Mesenteric fat pad (tissue), 1 donor: Measurements from ENCODE around the gene TGFBR1. TPM values are rescaled to one million over a fixed set of nuclear protein-coding genes. Genes with fewer than 3 reads are reported as not detected.
"Not testable (repeated sequence)": the region's sequence is repeated elsewhere in the genome, so short reads cannot be mapped to it uniquely, and the experiment has no call there.

Experiments used
- DNase-seq: peaks from one replicate; pipeline ENCODE4 v3.0.0-alpha.2; 2020; ENCODE audit warnings: low spot score
- total RNA-seq: library from RNA; stranded (reverse); fragmentation: NEBNext Ultra II Directional; extraction: Animal tissue kit (Norgen Biotek cat#: 25700); gene quantifications from one replicate; pipeline ENCODE4 v1.2.1, GENCODE V29; 2021
- donor health status: DM: yes; HTN: yes; CAD: no.

Gene TGFBR1
- total RNA-seq, 1 donor from 2014 or later, result 56.2 TPM

GRCh38 chr9:99075246-99075912, 29.5 kb upstream of the TGFBR1 start:
- DNase-seq, result no peak

- DNase-seq, result no peak
Measured at GRCh38 chr9:99076030-99076429, 28.9 kb upstream of the TGFBR1 start.

GRCh38 chr9:99076483-99077171, 28.3 kb upstream of the TGFBR1 start:
- DNase-seq, result no peak

GRCh38 chr9:99078717-99079116, 26.2 kb upstream of the TGFBR1 start:
- DNase-seq, result no peak

GRCh38 chr9:99079542-99079941, 25.4 kb upstream of the TGFBR1 start:
- no peak for DNase-seq

- no peak for DNase-seq
Measured at GRCh38 chr9:99083051-99083450, 21.9 kb upstream of the TGFBR1 start.

- no peak for DNase-seq
Measured at GRCh38 chr9:99085949-99086948, 18.7 kb upstream of the TGFBR1 start.

GRCh38 chr9:99087462-99087861, 17.5 kb upstream of the TGFBR1 start:
- no peak for DNase-seq

GRCh38 chr9:99090336-99091130, 14.4 kb upstream of the TGFBR1 start:
- no peak for DNase-seq

GRCh38 chr9:99092643-99093491, 12.0 kb upstream of the TGFBR1 start:
- DNase-seq, result no peak

- DNase-seq, result no peak
Measured at GRCh38 chr9:99093492-99093791, 11.5 kb upstream of the TGFBR1 start.

GRCh38 chr9:99095565-99095964, 9.3 kb upstream of the TGFBR1 start:
- no peak for DNase-seq

- DNase-seq, result no peak
Measured at GRCh38 chr9:99096409-99096808, 8.5 kb upstream of the TGFBR1 start.

- DNase-seq, result not testable (repeated sequence)
Measured at GRCh38 chr9:99099806-99100585, 4.9 kb upstream of the TGFBR1 start.

GRCh38 chr9:99101271-99101670, 3.6 kb upstream of the TGFBR1 start:
- no peak for DNase-seq

GRCh38 chr9:99101812-99102211, 3.1 kb upstream of the TGFBR1 start:
- DNase-seq, result no peak

GRCh38 chr9:99103054-99103895, 1.6 kb upstream of the TGFBR1 start:
- DNase-seq, result no peak

GRCh38 chr9:99103901-99104458, 933 bp upstream of the TGFBR1 start:
- no peak for DNase-seq
